HG03039 (cell line): Measurements from ENCODE around the gene FHL5.
A peak's percentile ranks its signal among the peaks of the same experiment; 100 is the strongest.
"Not testable (repeated sequence)": the region's sequence is repeated elsewhere in the genome, so short reads cannot be mapped to it uniquely, and the experiment has no call there.

ENCODE experiments used
- ATAC-seq: cut with Tn5 transposase; IDR thresholded peaks from one replicate; pipeline ENCODE4 v1.9.1; 2021; ENCODE audit warnings: mild to moderate bottlenecking, moderate library complexity; ENCODE audit not compliant: unreplicated experiment

Gene FHL5

GRCh38 chr6:96562886-96563285, at the start of gene FHL5:
FHL5 (plus strand) TSS chr6:96563128; CDS start chr6:96603614, 40,486 bp downstream.
- no peak for ATAC-seq

GRCh38 chr6:96520171-96521115, 42.5 kb upstream of the FHL5 start:
- no peak for ATAC-seq

GRCh38 chr6:96521306-96521643, 41.7 kb upstream of the FHL5 start:
- ATAC-seq = peak; percentile 17

GRCh38 chr6:96521644-96522464, 41.1 kb upstream of the FHL5 start, which contains the start of gene UFL1:
UFL1 (plus strand) TSS chr6:96521806; CDS start chr6:96521874, 68 bp downstream.
- peak; percentile 96 for ATAC-seq

- peak; percentile 21 for ATAC-seq
Observed at GRCh38 chr6:96522465-96523009, 40.4 kb upstream of the FHL5 start.

GRCh38 chr6:96528193-96528592, 34.7 kb upstream of the FHL5 start:
- no peak for ATAC-seq

GRCh38 chr6:96532399-96532798, 30.5 kb upstream of the FHL5 start:
- no peak for ATAC-seq

GRCh38 chr6:96537726-96538125, 25.2 kb upstream of the FHL5 start:
- ATAC-seq = no peak

- ATAC-seq = no peak
Observed at GRCh38 chr6:96542702-96543101, 20.2 kb upstream of the FHL5 start.

GRCh38 chr6:96545882-96546281, 17.0 kb upstream of the FHL5 start:
- ATAC-seq = no peak

- no peak for ATAC-seq
Observed at GRCh38 chr6:96547654-96548053, 15.3 kb upstream of the FHL5 start.

GRCh38 chr6:96554558-96554957, 8.4 kb upstream of the FHL5 start:
- no peak for ATAC-seq

GRCh38 chr6:96559740-96560139, 3.2 kb upstream of the FHL5 start:
- not testable (repeated sequence) for ATAC-seq

GRCh38 chr6:96563853-96564252, 925 bp downstream of the FHL5 start:
- ATAC-seq = no peak

GRCh38 chr6:96570053-96570452, 7.1 kb downstream of the FHL5 start:
- ATAC-seq = no peak

- ATAC-seq = no peak
Observed at GRCh38 chr6:96571551-96571950, 8.6 kb downstream of the FHL5 start.

- no peak for ATAC-seq
Observed at GRCh38 chr6:96575359-96575758, 12.4 kb downstream of the FHL5 start.

- ATAC-seq = no peak
Observed at GRCh38 chr6:96576221-96576620, 13.3 kb downstream of the FHL5 start.

GRCh38 chr6:96582021-96582420, 19.1 kb downstream of the FHL5 start:
- no peak for ATAC-seq

GRCh38 chr6:96582436-96582835, 19.5 kb downstream of the FHL5 start:
- no peak for ATAC-seq

GRCh38 chr6:96604420-96604819, 41.5 kb downstream of the FHL5 start:
- no peak for ATAC-seq
